ENCODE data around the gene MAP4K2.

DNA sequence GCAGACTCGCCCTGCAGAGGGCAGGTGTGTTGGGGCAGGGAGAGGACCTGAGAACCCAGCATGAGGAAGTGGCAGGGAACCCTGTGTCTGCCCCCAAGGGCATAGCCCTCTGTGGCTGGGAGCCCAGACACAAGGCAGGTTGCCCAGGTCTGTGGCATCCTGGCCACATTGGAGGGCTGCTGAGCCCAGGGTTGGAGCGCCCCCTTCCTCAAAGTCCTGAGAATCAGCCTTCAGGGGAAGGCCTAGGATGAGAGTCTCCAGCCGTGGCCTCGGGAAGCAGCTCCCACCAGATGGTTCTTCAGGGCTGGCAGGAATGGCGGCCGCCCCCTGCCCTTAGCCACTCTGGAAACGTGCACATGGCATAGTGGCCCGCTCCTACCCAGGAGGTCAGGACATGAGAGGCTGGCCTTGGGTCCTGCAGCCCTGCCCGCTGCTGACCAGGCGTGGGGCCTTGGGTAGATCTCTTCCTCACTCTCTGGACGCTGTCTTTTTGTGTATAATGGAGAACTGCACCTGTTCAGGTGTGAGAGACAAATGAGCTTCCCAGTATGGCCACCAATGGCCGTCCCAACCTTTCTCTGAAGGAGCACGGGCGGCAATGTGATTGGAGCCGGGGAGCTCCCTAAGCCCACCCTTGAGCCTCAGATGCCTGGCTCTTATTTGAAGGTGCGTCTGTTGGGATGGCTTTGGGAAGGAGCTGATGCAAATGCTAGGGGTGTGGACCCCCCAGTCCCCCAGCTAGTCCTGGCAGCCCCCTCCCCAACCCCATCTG is 46.0 kb upstream of the MAP4K2 start:
- TF ChIP-seq, protein P1, sequence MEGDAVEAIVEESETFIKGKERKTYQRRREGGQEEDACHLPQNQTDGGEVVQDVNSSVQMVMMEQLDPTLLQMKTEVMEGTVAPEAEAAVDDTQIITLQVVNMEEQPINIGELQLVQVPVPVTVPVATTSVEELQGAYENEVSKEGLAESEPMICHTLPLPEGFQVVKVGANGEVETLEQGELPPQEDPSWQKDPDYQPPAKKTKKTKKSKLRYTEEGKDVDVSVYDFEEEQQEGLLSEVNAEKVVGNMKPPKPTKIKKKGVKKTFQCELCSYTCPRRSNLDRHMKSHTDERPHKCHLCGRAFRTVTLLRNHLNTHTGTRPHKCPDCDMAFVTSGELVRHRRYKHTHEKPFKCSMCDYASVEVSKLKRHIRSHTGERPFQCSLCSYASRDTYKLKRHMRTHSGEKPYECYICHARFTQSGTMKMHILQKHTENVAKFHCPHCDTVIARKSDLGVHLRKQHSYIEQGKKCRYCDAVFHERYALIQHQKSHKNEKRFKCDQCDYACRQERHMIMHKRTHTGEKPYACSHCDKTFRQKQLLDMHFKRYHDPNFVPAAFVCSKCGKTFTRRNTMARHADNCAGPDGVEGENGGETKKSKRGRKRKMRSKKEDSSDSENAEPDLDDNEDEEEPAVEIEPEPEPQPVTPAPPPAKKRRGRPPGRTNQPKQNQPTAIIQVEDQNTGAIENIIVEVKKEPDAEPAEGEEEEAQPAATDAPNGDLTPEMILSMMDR (IDR thresholded peaks at IDR 0.05) = no peak
- TF ChIP-seq POLR2AphosphoS5 (IDR thresholded peaks at IDR 0.05) (no peak), EP300 (IDR thresholded peaks at IDR 0.05) (no peak)
